ENCODE data around the gene GATB.

DNA sequence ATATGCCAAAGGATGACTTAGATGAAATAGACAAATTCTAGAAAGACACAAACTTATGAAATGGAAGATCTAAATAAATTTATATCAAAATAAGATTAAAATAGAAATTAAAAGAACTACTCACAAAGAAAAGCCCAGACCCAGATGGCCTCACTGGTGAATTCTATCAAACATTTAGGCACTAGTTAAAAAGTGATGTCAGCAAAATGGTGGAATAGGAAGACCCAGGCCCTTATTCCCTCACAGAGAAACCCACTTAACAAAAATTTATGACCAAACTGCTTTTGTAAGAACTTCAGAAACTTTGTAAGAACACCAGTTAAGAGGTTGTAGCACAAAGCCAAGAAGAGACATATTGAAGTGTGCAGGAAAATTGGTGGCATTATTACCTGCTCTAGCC is 129.5 kb downstream of the GATB start:
- TF ChIP-seq, protein P1, sequence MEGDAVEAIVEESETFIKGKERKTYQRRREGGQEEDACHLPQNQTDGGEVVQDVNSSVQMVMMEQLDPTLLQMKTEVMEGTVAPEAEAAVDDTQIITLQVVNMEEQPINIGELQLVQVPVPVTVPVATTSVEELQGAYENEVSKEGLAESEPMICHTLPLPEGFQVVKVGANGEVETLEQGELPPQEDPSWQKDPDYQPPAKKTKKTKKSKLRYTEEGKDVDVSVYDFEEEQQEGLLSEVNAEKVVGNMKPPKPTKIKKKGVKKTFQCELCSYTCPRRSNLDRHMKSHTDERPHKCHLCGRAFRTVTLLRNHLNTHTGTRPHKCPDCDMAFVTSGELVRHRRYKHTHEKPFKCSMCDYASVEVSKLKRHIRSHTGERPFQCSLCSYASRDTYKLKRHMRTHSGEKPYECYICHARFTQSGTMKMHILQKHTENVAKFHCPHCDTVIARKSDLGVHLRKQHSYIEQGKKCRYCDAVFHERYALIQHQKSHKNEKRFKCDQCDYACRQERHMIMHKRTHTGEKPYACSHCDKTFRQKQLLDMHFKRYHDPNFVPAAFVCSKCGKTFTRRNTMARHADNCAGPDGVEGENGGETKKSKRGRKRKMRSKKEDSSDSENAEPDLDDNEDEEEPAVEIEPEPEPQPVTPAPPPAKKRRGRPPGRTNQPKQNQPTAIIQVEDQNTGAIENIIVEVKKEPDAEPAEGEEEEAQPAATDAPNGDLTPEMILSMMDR (IDR thresholded peaks at IDR 0.05; ENCODE audit: insufficient read depth, low read length): no peak
- TF ChIP-seq, protein P2, sequence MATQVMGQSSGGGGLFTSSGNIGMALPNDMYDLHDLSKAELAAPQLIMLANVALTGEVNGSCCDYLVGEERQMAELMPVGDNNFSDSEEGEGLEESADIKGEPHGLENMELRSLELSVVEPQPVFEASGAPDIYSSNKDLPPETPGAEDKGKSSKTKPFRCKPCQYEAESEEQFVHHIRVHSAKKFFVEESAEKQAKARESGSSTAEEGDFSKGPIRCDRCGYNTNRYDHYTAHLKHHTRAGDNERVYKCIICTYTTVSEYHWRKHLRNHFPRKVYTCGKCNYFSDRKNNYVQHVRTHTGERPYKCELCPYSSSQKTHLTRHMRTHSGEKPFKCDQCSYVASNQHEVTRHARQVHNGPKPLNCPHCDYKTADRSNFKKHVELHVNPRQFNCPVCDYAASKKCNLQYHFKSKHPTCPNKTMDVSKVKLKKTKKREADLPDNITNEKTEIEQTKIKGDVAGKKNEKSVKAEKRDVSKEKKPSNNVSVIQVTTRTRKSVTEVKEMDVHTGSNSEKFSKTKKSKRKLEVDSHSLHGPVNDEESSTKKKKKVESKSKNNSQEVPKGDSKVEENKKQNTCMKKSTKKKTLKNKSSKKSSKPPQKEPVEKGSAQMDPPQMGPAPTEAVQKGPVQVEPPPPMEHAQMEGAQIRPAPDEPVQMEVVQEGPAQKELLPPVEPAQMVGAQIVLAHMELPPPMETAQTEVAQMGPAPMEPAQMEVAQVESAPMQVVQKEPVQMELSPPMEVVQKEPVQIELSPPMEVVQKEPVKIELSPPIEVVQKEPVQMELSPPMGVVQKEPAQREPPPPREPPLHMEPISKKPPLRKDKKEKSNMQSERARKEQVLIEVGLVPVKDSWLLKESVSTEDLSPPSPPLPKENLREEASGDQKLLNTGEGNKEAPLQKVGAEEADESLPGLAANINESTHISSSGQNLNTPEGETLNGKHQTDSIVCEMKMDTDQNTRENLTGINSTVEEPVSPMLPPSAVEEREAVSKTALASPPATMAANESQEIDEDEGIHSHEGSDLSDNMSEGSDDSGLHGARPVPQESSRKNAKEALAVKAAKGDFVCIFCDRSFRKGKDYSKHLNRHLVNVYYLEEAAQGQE (IDR thresholded peaks at IDR 0.05; ENCODE audit: insufficient replicate concordance, low read depth): no peak
- TF ChIP-seq POLR2AphosphoS5 (IDR thresholded peaks at IDR 0.05; ENCODE audit: low read depth) (no peak), GABPA (IDR thresholded peaks at IDR 0.05; ENCODE audit: low read depth) (no peak), SPI1 (IDR thresholded peaks at IDR 0.05; ENCODE audit: borderline replicate concordance, low read depth) (no peak)

Data from HL-60 (cell line).